ENCODE data around the gene ABHD6. TPM values are rescaled to one million over a fixed set of nuclear protein-coding genes. Genes with fewer than 3 reads are reported as not detected.
"Not testable (repeated sequence)": the region's sequence is repeated elsewhere in the genome, so short reads cannot be mapped to it uniquely, and the experiment has no call there.

The ABHD6 gene
- total RNA-seq, 2 donors from 2014 or later, result 4.1 to 7.3 TPM

DNA sequence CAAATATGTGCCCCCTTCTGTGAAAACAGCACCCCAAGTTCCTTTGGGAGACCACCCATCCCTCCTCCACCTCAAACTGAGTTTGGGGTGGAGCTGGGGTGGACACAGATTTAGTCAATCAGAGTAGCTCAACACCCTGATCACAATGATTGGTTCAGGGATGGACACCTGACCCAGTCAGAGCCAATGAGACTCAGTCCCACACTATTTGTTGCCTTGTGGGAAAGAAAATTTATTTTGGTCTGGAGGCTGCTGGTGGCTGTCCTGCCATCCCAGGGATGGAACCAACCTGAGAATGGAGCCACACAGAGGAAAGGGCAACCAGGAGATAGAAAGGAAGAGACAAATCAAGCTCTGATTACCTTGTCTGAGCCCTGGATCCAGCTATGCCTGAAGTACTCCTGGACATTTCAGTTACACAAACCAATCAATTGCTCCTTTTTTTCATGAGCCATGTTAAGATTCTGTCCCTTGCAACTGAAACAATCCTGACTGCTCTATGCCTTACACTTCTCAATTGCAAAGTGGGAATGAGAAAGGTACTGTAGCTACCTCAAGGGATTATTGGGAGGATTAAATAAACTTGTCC, 37.4 kb upstream of the ABHD6 start:
- ATAC-seq (replicated peaks in 1 of 2), result no peak
- Mint-ChIP-seq H3K4me1 (ENCODE audit: low read depth) (peaks cover 32% of the 10 kb centered on the region), H3K36me3 (ENCODE audit: insufficient read depth in 2 of 2) (peaks cover 6 to 9% of the 10 kb centered on the region in 2 donors), H3K9me3 (peaks cover 0 to 1% of the 10 kb centered on the region in 2 donors), H3K27ac (no peak overlapping the region), H3K27me3 (ENCODE audit: low read depth) (peaks cover 22% of the 10 kb centered on the region), H3K4me3 (no peak overlapping the region)
- no peak for DNase-seq

DNA sequence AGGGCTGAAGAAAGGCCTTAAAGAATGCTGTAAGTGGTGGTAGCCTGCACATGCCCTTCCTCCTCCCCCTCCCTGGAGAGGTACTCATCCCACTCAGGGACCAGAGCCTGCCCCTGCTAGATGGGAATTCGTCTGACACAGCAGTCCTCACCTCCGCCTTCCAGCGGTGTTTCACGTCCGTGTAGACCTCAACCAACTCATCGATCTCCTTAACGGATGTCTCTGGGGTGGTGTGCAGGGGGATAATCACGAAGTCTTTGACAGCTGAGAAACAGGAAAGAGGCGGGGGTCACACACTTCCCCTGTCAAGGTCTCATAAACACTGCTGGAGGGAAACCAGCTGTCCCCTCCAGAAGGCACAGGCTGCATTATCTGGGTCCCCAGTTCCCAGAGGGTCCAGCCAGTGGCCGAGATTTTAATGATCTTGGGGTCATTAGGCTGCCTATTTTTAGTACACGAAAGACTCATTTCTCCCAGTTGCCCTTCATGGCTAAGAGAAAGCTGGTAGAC, 36.7 kb upstream of the ABHD6 start:
- H3K4me1 Mint-ChIP-seq (ENCODE audit: low read depth), result peaks cover 39% of the 10 kb centered on the region
- no peak overlapping the region for H3K27ac Mint-ChIP-seq
- DNase-seq, result no peak
- ATAC-seq (replicated peaks in 1 of 2), result peak in 1 of 2 donors; percentile 17
- H3K36me3 Mint-ChIP-seq (ENCODE audit: insufficient read depth in 2 of 2), result peaks cover 6 to 9% of the 10 kb centered on the region in 2 donors
- H3K27me3 Mint-ChIP-seq (ENCODE audit: low read depth), result peaks cover 22% of the 10 kb centered on the region
- no peak overlapping the region for H3K4me3 Mint-ChIP-seq
- peaks cover 0 to 1% of the 10 kb centered on the region in 2 donors for H3K9me3 Mint-ChIP-seq

GRCh38 chr3:58201451-58201850, 36.1 kb upstream of the ABHD6 start:
- not testable (repeated sequence) for H3K4me3 Mint-ChIP-seq; H3K36me3 Mint-ChIP-seq (ENCODE audit: insufficient read depth in 2 of 2); H3K27ac Mint-ChIP-seq; H3K9me3 Mint-ChIP-seq; DNase-seq; ATAC-seq (replicated peaks in 1 of 2)
- Mint-ChIP-seq H3K4me1 (ENCODE audit: low read depth) (peaks cover 44% of the 10 kb centered on the region), H3K27me3 (ENCODE audit: low read depth) (peaks cover 22% of the 10 kb centered on the region)

- Mint-ChIP-seq H3K27me3 (ENCODE audit: low read depth) (peaks cover 22% of the 10 kb centered on the region), H3K27ac (no peak overlapping the region), H3K36me3 (ENCODE audit: insufficient read depth in 2 of 2) (peaks cover 6 to 9% of the 10 kb centered on the region in 2 donors), H3K9me3 (peaks cover 0 to 1% of the 10 kb centered on the region in 2 donors), H3K4me3 (no peak overlapping the region), H3K4me1 (ENCODE audit: low read depth) (peaks cover 54% of the 10 kb centered on the region)
- ATAC-seq (replicated peaks in 1 of 2) (no peak), DNase-seq (no peak)
Measured at GRCh38 chr3:58202917-58203360, 34.7 kb upstream of the ABHD6 start.

DNA sequence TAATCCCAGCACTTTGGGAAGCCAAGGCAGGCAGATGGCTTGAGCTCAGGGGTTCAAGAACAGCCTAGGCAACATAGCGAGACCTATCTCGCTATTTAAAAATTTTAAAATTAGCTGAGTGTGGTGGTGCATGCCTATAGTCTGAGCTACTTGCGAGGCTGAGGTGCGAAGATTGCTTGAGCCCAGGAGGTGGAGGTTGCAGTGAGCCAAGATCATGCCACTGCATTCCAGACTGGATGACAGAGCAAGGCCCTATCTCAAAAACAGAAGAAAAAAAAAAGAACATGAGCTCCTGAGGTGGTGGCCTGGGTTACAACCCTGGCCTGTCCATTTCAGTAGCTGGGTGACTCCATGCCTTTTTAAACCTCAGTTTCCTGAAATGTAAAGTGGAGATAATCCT, 34.1 kb upstream of the ABHD6 start:
- no peak for ATAC-seq (replicated peaks in 1 of 2)
- peaks cover 49% of the 10 kb centered on the region for H3K4me1 Mint-ChIP-seq (ENCODE audit: low read depth)
- no peak overlapping the region for H3K27ac Mint-ChIP-seq
- peaks cover 0 to 1% of the 10 kb centered on the region in 2 donors for H3K9me3 Mint-ChIP-seq
- peaks cover 6 to 9% of the 10 kb centered on the region in 2 donors for H3K36me3 Mint-ChIP-seq (ENCODE audit: insufficient read depth in 2 of 2)
- H3K4me3 Mint-ChIP-seq, result no peak overlapping the region
- peaks cover 22% of the 10 kb centered on the region for H3K27me3 Mint-ChIP-seq (ENCODE audit: low read depth)
- DNase-seq, result no peak

DNA sequence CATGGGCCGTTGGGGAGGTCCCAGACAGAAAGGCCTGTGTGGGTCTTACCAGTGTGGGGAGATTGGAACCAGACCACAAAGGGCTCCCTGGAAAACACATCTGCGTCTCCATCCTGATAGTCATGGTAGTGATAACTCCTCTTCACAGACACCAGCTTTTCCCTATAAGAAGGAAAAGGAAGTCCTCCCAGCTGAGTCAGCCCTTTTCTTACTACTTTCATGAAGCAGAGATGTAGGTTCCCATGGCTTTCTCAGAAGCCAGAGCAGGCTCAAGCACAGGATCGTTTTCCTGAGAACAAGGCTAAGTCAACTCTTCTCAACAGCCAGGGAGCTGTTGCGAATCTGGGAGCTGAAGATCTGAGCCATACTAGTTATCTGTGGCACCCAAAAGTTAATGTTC, 32.9 kb upstream of the ABHD6 start:
- Mint-ChIP-seq H3K9me3 (peaks cover 0 to 1% of the 10 kb centered on the region in 2 donors), H3K4me3 (no peak overlapping the region), H3K36me3 (ENCODE audit: insufficient read depth in 2 of 2) (peaks cover 6 to 9% of the 10 kb centered on the region in 2 donors), H3K4me1 (ENCODE audit: low read depth) (peaks cover 45% of the 10 kb centered on the region), H3K27ac (no peak overlapping the region), H3K27me3 (ENCODE audit: low read depth) (peaks cover 31% of the 10 kb centered on the region)
- DNase-seq, result no peak
- no peak for ATAC-seq (replicated peaks in 1 of 2)

DNA sequence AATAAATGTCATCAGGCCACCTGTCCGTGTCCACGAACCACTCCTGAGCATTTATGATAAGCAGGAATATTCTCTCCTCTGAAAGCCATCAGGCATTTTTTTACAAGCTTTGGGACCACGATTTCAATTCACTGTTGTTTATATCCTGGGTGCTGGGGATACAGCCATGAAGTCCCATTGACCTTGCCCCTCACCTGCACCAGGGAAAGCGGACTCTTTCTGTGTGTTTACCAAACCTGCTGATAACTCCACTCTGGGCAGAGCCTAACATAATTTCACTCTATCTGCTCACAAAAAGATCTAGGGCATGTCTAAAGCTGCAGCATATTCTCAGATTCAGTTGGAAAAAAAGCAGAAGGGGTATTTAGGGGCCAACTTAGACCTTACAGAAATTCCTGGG, 31.6 kb upstream of the ABHD6 start:
- H3K27me3 Mint-ChIP-seq (ENCODE audit: low read depth), result peaks cover 26% of the 10 kb centered on the region
- H3K36me3 Mint-ChIP-seq (ENCODE audit: insufficient read depth in 2 of 2), result peaks cover 5 to 9% of the 10 kb centered on the region in 2 donors
- H3K4me1 Mint-ChIP-seq (ENCODE audit: low read depth), result peaks cover 40% of the 10 kb centered on the region
- no peak for ATAC-seq (replicated peaks in 1 of 2)
- H3K4me3 Mint-ChIP-seq, result peak overlapping the region; percentile 52 to 56
- H3K9me3 Mint-ChIP-seq, result peaks cover 0 to 1% of the 10 kb centered on the region in 2 donors
- no peak for DNase-seq
- H3K27ac Mint-ChIP-seq, result no peak overlapping the region

DNA sequence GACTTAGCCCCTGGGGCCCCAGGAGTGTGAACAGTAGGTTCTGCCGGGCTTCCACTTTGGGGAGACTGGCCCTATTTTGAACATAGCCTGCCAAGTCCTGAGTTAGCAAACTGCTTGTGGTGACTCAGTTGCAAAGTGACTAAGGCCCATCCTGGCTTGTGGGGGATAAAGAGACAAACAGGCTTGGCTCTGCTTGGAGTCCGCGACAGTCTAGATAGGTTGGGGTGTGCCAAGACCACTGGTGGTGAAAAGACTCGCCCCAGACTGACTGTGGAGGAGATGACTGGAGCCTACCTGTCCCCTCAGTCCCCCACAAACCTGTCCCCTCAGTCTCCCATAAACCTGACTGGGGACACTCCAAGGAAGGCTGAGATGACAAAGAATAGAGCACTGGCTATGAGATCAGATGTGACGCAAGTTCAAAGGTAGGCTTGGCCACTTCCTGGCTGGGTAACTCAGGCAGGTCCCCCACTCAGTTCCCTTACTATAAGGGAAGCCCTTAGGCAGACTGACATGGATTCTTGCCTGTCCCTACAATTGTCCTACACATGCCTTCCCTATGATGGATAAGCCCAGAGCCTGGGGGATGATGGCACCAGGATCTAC, 31.1 kb upstream of the ABHD6 start:
- DNase-seq, result peak; percentile 73 to 78
- peaks cover 4 to 8% of the 10 kb centered on the region in 2 donors for H3K36me3 Mint-ChIP-seq (ENCODE audit: insufficient read depth in 2 of 2)
- H3K9me3 Mint-ChIP-seq, result peaks cover 0 to under 1% of the 10 kb centered on the region in 2 donors
- H3K27me3 Mint-ChIP-seq (ENCODE audit: low read depth), result peaks cover 25% of the 10 kb centered on the region
- H3K4me1 Mint-ChIP-seq (ENCODE audit: low read depth), result peaks cover 39% of the 10 kb centered on the region
- peak overlapping the region; percentile 4 for H3K27ac Mint-ChIP-seq
- ATAC-seq (replicated peaks in 1 of 2), result peak; percentile 95 to 98
- peak overlapping the region; percentile 52 to 56 for H3K4me3 Mint-ChIP-seq

GRCh38 chr3:58207954-58208353, 29.6 kb upstream of the ABHD6 start:
- DNase-seq (no peak), ATAC-seq (replicated peaks in 1 of 2) (no peak)
- Mint-ChIP-seq H3K27me3 (ENCODE audit: low read depth) (peaks cover 22% of the 10 kb centered on the region), H3K36me3 (ENCODE audit: insufficient read depth in 2 of 2) (peaks cover 3% of the 10 kb centered on the region in 2 donors), H3K4me3 (no peak overlapping the region), H3K9me3 (no peaks in the 10 kb centered on the region), H3K4me1 (ENCODE audit: low read depth) (peaks cover 37% of the 10 kb centered on the region), H3K27ac (no peak overlapping the region)

- H3K4me3 Mint-ChIP-seq, result no peak overlapping the region
- peak overlapping the region; percentile 16 for H3K27ac Mint-ChIP-seq
- H3K36me3 Mint-ChIP-seq (ENCODE audit: insufficient read depth in 2 of 2), result no peaks in the 10 kb centered on the region
Measured at GRCh38 chr3:58209933-58210332, 27.7 kb upstream of the ABHD6 start.

DNA sequence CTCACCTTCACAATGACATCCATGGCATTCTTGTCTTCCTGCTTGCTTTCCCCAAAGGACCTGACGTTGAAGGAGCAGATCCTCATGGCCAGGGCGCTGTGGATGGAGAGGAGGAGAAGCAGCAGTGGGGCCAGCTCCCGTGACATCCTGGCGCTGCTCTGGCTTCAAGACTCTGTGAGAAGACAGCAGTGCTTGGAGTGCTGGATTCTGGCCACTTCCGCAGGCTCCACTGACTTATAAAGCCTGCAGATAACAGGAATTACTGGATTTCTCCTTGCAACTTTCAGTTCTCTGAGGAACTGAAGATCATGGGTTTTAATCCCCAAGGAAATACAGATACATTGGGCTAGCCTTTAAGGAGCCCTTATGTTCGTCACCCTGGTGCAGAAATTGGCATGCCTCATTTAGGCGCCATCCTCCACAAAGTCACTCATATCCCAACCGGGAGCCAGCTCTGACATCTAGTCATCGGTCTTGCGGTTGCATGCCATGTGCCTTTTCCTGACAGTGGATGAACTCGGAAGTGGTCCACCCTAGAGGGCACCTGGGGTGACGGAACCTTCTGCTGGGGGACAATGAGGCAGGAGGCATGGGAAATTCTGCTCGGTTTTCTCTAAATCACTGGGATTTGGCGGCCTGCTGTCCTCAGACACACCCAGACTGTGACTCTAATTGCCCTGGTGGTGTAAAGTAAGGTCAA, 26.7 kb upstream of the ABHD6 start, which contains the start of gene DNASE1L3:
Gene DNASE1L3, minus strand, starts transcription at position 212 of the 700 bp plus-strand sequence. Its CDS starts 66 bp downstream, at position 146.
- H3K9me3 Mint-ChIP-seq, result no peaks in the 10 kb centered on the region
- no peaks in the 10 kb centered on the region for H3K36me3 Mint-ChIP-seq (ENCODE audit: insufficient read depth in 2 of 2)
- H3K27me3 Mint-ChIP-seq (ENCODE audit: low read depth), result peaks cover 17% of the 10 kb centered on the region
- DNase-seq, result no peak
- peaks cover 42% of the 10 kb centered on the region for H3K4me1 Mint-ChIP-seq (ENCODE audit: low read depth)
- ATAC-seq (replicated peaks in 1 of 2), result no peak
- H3K4me3 Mint-ChIP-seq, result no peak within 1 kb of the TSS
- peak within 1 kb of the TSS; percentile 16 for H3K27ac Mint-ChIP-seq

More at GRCh38 chr3:58209933-58210332, 27.7 kb upstream of the ABHD6 start:
- DNase-seq (no peak), ATAC-seq (replicated peaks in 1 of 2) (no peak)
- Mint-ChIP-seq H3K9me3 (no peaks in the 10 kb centered on the region), H3K4me1 (ENCODE audit: low read depth) (peaks cover 42% of the 10 kb centered on the region), H3K27me3 (ENCODE audit: low read depth) (peaks cover 17% of the 10 kb centered on the region)

GRCh38 chr3:58214484-58215316, 22.9 kb upstream of the ABHD6 start:
- ATAC-seq (replicated peaks in 1 of 2), result peak; percentile 96
- Mint-ChIP-seq H3K4me3 (peak overlapping the region; percentile 56 to 71), H3K36me3 (ENCODE audit: insufficient read depth in 2 of 2) (no peaks in the 10 kb centered on the region), H3K9me3 (no peaks in the 10 kb centered on the region), H3K27me3 (ENCODE audit: low read depth) (peaks cover 19% of the 10 kb centered on the region), H3K27ac (peak overlapping the region; percentile 30), H3K4me1 (ENCODE audit: low read depth) (peaks cover 48% of the 10 kb centered on the region)
- DNase-seq, result peak; percentile 72 to 78

All from activated T-cell treated with anti-CD3 and anti-CD28 coated beads, Interleukin-2, amount 50 U/mL, for 72 hours (primary cell).